Stomach (tissue), 4 donors: Measurements from ENCODE around the gene CCR5.

Source experiments
- CTCF ChIP-seq, 7 experiments: fragments of 450-650 bp in 4 of 7; fragments of 200-600 bp in 3 of 7; sonication (generic) in 3 of 7; IDR thresholded peaks; one replicate each; pipeline ENCODE4 v1.5.1; 2016 to 2019; ENCODE audit warnings: antibody characterized with exemption in 7 of 7, control low read depth in 2 of 7, mild to moderate bottlenecking in 1 of 7
- EP300 ChIP-seq: sonication (generic); formaldehyde crosslinking; IDR thresholded peaks from one replicate; pipeline ENCODE4 v1.6.1; 2017; ENCODE audit warnings: antibody characterized with exemption

- TF ChIP-seq EP300 (no peak), CTCF (IDR thresholded peaks at IDR 0.05) (no peak)
Measured at GRCh38 chr3:46399557-46399956, 28.8 kb downstream of the CCR5 start.
